IPS-NIHi7 (cell line): ENCODE data around the gene VPS35.

Experiments
- DNase-seq: peaks from one replicate; pipeline ENCODE4 v3.0.0; 2012; ENCODE audit warnings: mixed read lengths; ENCODE audit errors: extremely low spot score

Gene VPS35

GRCh38 chr16:46613352-46613751, 75.6 kb downstream of the VPS35 start:
- DNase-seq: no peak

- no peak for DNase-seq
Observed at GRCh38 chr16:46612121-46612520, 76.9 kb downstream of the VPS35 start.

GRCh38 chr16:46607529-46607928, 81.4 kb downstream of the VPS35 start:
- DNase-seq: no peak

GRCh38 chr16:46606231-46606630, 82.7 kb downstream of the VPS35 start:
- no peak for DNase-seq
